GM21390 (cell line): ENCODE results near the gene DEXI.
"Not testable (repeated sequence)": the region's sequence is repeated elsewhere in the genome, so short reads cannot be mapped to it uniquely, and the experiment has no call there.

Experiments
- ATAC-seq: cut with Tn5 transposase; IDR thresholded peaks from one replicate; pipeline ENCODE4 v1.9.1; 2021; ENCODE audit not compliant: unreplicated experiment

Gene DEXI

DNA sequence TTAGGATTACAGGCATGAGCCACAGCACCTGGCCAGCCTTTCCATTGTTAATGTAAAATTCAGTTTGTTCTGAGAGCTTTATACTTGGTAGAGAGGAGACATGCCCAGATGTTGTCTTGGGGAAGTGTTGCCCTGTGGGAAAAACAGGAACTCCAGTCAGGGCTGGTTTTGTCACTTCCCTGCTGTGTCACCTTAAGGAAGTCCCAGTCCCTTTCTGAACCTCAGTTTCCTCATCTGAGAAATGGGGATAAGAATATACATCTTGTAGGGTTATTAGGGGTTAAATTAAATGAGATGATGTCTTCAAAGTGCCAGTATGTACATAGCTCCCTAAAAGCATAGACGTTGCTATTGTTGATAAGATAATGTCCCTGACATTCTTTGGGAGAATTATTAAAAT lies 27.3 kb upstream of the DEXI start:
- ATAC-seq = no peak

DNA sequence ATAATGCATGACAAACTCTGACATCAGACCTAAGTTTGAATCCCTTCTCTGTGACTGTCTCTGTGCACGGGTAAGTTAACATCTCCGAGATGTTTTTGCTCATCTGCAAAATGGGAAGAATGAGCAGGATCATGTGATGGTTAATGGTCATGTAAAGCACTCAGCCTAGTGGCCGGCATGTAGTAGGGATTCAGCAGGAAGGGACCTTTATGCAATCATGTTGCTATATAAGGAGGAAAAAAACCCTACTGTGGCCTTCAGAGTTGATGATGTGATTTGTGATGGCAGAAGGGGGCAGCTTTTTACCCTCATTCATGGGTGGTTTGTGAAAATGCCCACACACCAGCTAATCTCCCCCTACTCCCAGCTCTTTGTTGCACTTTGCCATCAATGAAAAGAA lies 26.2 kb upstream of the DEXI start:
- ATAC-seq = no peak

GRCh38 chr16:10967986-10968385 lies 25.7 kb upstream of the DEXI start:
- ATAC-seq = no peak

GRCh38 chr16:10966559-10966958 lies 24.3 kb upstream of the DEXI start:
- not testable (repeated sequence) for ATAC-seq

DNA sequence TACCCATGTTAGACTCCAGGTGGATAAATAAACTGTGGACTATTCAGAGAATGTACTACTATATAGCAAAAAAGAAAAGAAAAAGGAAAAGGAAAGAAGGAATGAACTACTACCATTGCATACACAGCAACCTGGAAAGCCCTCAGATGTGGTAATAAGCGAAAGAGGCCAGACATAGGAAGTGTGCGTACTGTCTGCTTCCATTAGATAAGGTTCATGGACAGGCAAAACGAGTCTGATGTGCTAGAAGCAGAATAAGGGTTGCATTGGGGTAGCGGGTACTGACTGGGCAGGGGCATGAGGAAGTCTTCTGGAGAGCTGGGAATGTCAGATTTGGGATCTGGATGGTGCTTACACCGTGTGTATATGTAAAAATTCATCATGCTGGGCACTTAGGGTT lies 23.9 kb upstream of the DEXI start:
- ATAC-seq = no peak

- peak; percentile 74 for ATAC-seq
These were observed 23.3 kb upstream of the DEXI start for GRCh38 chr16:10965440-10966061.

GRCh38 chr16:10964891-10965326 lies 22.6 kb upstream of the DEXI start:
- peak; percentile 46 for ATAC-seq

DNA sequence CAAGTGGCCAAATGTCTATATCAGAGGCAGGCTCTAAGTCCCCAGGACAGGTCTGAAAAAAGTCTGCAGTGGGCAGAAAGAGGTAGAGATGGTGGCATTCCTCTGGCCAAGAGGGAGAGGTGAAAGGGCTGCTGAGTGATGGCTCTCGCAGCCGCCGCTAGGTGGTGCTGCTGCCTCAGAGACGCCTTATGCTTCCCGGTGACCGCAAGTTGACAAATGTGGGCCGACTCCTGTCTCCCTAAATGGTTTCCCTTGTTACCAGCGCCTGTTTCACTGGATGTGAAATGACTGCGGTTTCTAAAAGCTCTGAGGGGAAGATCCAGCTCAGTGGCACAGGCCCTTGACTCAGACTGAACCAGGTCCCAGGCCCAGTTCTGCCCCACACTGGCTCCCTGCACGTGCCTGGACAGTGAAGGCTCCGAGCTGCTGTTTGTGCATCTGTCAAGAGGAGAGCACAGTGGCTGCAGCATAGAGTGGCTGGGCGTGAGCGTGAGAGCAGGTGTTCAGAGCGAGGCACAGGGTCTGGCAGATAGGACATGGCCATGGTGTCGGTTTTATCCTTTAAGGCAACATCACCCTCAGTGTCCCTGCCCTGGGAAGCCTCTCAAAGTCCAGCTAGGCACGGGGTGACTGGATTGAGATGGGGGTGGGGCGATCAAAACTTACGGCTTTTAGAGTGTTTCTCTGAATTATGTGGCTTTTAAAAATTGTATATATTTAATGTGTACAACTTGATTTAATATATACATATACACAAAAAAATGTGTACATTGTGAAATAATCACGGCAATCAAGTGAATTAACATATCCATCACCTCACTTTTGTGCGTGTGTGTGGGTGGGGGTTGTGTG lies 22.0 kb upstream of the DEXI start:
- ATAC-seq = no peak

DNA sequence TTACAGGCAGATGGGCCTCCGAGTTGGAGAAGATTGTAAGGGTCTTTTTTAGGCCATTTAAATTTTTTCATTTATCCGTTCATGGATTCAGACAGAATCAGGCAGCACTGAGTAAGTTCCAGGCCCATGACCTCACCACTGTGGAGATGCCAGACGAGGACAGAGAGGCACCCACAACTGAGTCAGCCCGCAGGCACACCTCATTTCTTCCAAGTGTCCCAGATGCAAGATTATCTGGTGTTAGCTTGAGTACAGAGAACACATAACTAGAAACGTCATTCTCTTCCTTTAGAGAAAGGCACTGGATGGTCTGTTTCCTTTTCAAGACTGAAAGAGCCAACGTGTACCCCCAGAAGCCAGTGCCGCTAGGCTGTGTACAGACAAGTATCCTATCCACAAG lies 19.0 kb upstream of the DEXI start:
- no peak for ATAC-seq

DNA sequence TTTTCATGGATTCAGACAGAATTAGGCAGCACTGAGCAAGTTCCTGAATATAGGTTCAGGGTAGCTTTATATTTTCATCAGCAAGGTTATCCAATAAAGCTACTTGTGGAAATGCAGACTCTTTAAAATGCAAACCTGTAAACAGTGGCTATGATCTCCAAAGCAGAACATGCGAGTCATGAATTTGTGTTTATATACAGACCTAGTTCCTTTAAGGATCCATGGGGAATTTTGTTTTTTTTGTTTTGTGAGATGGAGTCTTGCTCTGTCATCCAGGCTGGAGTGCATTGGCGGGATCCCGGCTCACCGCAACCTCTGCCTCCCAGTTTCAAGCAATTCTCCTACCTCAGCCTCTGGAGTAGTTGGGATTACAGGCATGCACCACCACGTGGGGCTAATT lies 16.9 kb upstream of the DEXI start:
- no peak for ATAC-seq

- ATAC-seq = no peak
These were observed 15.7 kb upstream of the DEXI start for GRCh38 chr16:10957771-10958482.

DNA sequence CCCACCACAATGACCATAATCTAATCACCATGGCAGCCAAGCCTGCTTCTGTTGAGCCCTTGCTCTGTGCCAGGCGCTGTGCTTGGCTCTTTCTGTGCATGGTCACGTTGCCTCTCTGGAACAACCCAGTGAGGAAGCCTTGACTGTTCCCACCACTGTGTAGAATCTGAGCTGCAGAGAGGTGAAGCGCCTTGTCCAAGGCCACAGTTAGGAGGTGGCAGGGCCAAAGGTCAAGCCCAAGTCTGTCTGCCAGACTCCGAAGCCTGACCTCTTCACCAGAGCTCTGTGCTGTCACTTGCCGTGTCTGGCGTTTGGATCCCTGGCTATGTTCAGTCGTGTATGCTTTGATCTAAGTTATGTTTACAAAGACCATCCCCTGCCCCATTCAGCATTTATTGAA lies 12.6 kb upstream of the DEXI start:
- ATAC-seq = no peak

GRCh38 chr16:10951026-10951425 lies 8.8 kb upstream of the DEXI start:
- no peak for ATAC-seq

DNA sequence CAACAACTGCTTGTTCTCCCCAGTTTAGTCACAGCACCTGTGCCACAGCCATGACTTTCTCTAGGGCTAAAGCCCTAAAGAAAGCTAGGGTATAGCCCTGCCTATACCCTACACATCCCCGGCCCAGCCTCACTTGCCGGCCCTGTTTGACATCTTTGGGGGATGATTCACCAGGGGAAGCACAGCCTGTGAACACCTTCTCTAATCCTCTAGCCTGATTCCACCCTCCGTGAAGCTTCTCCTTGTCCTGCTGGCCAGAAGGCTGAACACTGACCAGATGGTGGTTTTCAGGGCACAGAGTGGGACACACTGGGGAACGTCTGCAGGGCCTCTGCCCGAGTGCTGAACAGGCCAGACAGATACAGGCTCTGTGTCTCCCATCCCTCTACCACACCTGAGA lies 8.1 kb upstream of the DEXI start:
- no peak for ATAC-seq

- ATAC-seq = peak; percentile 74
These were observed 7.2 kb upstream of the DEXI start for GRCh38 chr16:10949424-10949970.

- ATAC-seq = no peak
These were observed 5.0 kb upstream of the DEXI start for GRCh38 chr16:10947211-10947787.

DNA sequence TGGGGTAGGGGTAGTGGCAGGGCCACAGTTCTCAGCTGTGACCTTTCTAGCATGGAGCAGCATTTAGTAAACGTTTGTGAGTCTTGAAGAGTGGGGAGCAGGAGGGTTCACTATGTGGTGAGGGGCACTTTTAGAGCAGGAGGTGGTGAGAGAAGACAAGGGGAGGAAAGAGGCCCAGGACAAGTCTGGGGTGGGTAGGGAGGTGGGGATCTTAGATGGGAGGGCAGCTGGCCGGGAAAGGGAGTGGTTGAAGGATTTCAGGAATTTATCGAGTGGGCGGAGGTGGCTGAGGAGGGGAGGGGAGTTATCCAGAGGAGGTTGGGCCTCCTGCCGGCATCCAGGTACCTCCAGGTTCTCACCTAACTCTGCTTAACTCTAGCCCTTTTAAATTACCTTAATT lies 4.0 kb upstream of the DEXI start:
- no peak for ATAC-seq

GRCh38 chr16:10945065-10945787 lies 3.0 kb upstream of the DEXI start:
- ATAC-seq = no peak

- peak; percentile 55 for ATAC-seq
These were observed 2.2 kb upstream of the DEXI start, which contains the start of gene CLEC16A for GRCh38 chr16:10944249-10945064. Gene CLEC16A (plus strand): TSS chr16:10944564. CDS start chr16:10944718, 154 bp downstream.

DNA sequence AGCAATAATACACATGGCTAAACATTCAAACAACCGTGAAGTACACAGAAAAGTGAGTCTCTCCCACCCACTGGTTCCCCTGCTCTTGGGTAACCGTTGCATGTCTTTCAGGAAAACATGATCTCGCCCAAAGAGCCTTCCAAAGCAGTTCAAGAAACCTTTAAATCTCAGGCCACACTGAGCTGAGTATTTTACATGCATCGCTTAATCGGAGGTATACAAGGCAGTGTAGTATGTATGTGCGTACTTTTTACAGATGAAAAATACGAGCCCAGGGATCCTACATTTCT lies 741 bp upstream of the DEXI start:
- no peak for ATAC-seq
